ENCODE results near the gene PITPNM3. TPM values are rescaled to one million over a fixed set of nuclear protein-coding genes. Genes with fewer than 3 reads are reported as not detected.

The PITPNM3 gene
- total RNA-seq, 3 donors from 2014 or later: 12.2 to 15.9 (median 15.6) TPM

- DNase-seq (no peak), ATAC-seq (no peak)
- Histone ChIP-seq H3K4me3 (no peak overlapping the region), H3K9me3 (peaks cover 6% of the 10 kb centered on the region), H3K4me1 (ENCODE audit: low read depth) (no peaks in the 10 kb centered on the region), H3K36me3 (ENCODE audit: low read depth) (no peaks in the 10 kb centered on the region)
- intact Hi-C loops (cut with DNase I, micrococcal nuclease): no loop called here
- no peak for TF ChIP-seq CTCF (IDR thresholded peaks at IDR 0.05)
These were observed 128.0 kb downstream of the PITPNM3 start for GRCh38 chr17:6428207-6428965.

DNA sequence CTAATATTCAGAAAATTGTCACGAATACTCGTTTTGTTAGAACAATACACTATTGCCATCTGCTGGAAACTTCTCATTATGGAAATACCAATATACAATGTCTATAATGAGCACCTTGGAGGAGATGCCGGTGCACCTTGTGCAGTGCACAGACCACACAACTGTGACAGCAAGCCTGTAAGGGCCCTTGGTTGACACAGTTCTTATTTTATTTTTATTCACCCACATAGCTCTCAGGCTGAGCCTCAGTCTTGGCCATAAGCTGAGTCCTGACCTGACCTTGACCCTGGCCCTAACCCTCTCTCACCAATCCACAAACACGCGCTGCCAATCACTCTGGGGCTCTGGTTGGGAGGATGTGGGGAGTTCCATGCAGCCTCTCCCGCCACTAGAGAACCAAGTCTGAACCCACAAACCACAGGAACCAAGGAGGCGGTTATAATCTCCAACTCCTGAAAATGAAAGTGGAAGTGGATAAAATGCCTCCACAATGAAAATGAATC is 129.0 kb downstream of the PITPNM3 start:
- Histone ChIP-seq H3K4me3 (no peak overlapping the region), H3K36me3 (ENCODE audit: low read depth) (no peaks in the 10 kb centered on the region), H3K4me1 (ENCODE audit: low read depth) (no peaks in the 10 kb centered on the region), H3K9me3 (peaks cover 6% of the 10 kb centered on the region)
- no peak for TF ChIP-seq CTCF (IDR thresholded peaks at IDR 0.05)
- ATAC-seq (peak; percentile 19), DNase-seq (peak in 1 of 3 donors; percentile 27)
- intact Hi-C loops (cut with DNase I, micrococcal nuclease): no loop called here

DNA sequence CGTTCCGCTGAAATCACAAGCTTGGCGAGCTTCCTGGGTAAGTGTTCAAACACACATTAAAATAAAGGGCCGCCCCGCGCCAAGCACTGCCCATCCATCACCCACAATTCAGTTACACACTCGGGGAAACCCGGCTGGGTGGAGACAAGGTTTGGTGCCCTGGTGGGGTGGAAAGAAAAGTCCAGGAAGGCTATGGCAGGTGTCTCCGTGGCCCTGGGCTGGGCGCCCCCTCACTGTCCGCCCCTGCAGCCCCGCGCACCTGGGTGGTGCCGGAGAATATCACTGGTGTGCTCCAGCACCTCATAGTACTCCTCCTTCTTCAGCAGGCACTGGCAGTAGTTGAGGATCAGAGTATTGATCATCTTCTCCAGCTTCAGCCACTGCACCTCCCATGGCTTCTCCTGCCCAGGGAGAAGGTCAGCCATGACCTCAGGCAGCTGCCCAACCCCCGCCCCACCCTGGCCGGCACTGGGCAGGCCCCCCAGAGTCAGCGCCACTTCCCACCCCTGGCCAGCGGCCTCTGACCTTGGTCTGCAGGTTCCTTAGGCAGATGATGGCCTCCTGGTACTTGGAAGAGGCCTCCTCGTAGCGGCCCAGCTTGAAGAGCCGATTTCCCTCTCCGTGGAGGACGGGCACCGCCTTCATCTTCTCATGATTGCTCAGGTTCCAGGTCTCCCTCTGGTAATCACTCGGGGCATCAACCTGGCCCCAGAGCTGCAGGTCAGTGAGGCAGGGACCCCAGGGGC is 129.8 kb downstream of the PITPNM3 start:
- Histone ChIP-seq H3K9me3 (peaks cover 6% of the 10 kb centered on the region), H3K4me1 (ENCODE audit: low read depth) (no peaks in the 10 kb centered on the region), H3K36me3 (ENCODE audit: low read depth) (no peaks in the 10 kb centered on the region), H3K4me3 (no peak overlapping the region)
- intact Hi-C loops (cut with DNase I, micrococcal nuclease): no loop called here
- no peak for DNase-seq
- TF ChIP-seq CTCF (IDR thresholded peaks at IDR 0.05): no peak
- ATAC-seq: no peak

GRCh38 chr17:6425407-6425806 is 130.9 kb downstream of the PITPNM3 start:
- no peak overlapping the region for H3K4me3 ChIP-seq
- H3K4me1 ChIP-seq (ENCODE audit: low read depth): no peaks in the 10 kb centered on the region
- ATAC-seq (no peak), DNase-seq (no peak)
- H3K9me3 ChIP-seq: no peaks in the 10 kb centered on the region
- no peak for TF ChIP-seq CTCF (IDR thresholded peaks at IDR 0.05)
- no peaks in the 10 kb centered on the region for H3K36me3 ChIP-seq (ENCODE audit: low read depth)
- intact Hi-C loops (cut with DNase I, micrococcal nuclease): no loop called here

DNA sequence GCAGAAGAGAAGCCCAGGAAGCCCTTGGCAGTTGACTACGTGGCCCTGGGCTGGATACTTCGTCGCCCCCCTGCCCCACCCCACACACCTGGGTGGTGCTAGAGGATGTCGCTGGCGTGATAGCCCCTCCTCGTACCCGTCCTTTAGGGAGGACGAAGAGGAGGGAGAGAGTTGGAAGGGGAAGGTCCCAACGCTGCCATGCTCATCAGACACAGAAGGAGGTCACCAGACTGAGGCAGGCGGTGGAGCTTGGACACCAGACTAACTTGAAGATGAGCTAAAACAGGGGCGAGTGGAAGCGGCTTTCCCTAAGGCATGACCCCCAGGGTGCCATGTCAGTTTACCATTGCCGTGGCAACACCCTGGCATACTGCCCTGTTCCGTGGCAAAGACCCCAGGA is 132.4 kb downstream of the PITPNM3 start:
- ATAC-seq (no peak), DNase-seq (no peak)
- intact Hi-C loops (cut with DNase I, micrococcal nuclease): loop anchor here (5.0 kb wide), 2 partner anchors 832 to 837 kb away; no protein-coding TSS in a partner anchor
- no peaks in the 10 kb centered on the region for H3K4me1 ChIP-seq (ENCODE audit: low read depth)
- no peaks in the 10 kb centered on the region for H3K9me3 ChIP-seq
- TF ChIP-seq CTCF (IDR thresholded peaks at IDR 0.05): no peak
- no peak overlapping the region for H3K4me3 ChIP-seq
- H3K36me3 ChIP-seq (ENCODE audit: low read depth): no peaks in the 10 kb centered on the region
